GM19043 (cell line): ENCODE measurements around the gene WAPL.

ENCODE experiments used
- ATAC-seq: cut with Tn5 transposase; IDR thresholded peaks from one replicate; pipeline ENCODE4 v1.9.1; 2021; ENCODE audit warnings: low read depth; ENCODE audit not compliant: unreplicated experiment

WAPL gene

GRCh38 chr10:86419101-86419500 is 102.5 kb downstream of the WAPL start:
- no peak for ATAC-seq

DNA sequence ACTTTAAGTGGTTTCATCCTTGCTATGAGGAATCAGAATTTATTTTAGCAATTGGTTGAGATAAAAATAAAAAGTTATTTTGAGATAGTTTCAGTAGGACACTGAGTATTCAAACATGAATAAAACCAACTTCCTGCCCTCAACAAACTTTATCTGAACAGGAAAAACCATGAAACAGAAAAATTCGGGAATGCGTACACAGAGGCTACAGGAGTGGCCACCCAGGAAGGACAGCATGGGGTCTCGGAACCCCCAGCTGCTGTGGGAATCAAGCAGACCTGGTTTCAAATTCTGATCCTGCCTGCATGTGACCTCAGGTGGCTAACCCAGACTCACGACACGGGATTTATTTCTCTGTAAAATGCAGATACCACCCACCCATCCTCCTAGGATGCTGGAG is 106.0 kb downstream of the WAPL start:
- no peak for ATAC-seq

- no peak for ATAC-seq
Measured at GRCh38 chr10:86415116-86415515, 106.5 kb downstream of the WAPL start.

GRCh38 chr10:86413046-86413728 is 108.4 kb downstream of the WAPL start:
- peak; percentile 71 for ATAC-seq

DNA sequence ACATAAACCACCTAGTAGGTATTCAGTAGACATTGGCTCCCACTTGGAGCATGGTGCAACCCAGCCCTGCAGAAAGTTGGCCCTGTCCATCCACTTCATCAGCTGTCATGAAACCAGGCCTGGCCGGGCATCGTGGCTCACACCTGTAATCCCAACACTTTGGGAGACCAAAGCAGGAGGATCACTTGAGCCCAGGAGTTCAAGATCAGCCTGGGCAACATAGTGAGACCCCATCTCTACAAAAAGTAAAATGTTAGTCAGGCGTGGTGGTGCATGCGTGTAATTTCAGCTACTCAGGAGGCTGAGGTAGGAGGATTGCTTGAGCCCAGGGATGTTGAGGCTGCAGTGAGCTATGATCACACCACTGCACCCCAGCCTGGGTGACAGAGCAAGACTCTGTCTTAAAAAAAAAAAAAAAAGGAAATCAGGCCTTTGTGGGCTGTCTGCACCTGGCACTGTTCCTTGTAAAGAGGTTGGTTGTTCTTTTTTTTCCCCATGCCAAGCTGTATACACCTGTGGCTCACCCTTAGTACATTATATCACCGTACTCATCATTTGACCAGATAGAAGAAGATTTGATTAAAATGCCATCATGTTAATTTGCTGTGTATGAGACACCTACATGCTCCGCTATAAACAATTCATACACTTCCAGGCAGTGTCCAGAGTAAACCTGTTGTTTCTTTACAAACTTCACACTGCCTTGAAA is 109.6 kb downstream of the WAPL start:
- ATAC-seq = no peak

DNA sequence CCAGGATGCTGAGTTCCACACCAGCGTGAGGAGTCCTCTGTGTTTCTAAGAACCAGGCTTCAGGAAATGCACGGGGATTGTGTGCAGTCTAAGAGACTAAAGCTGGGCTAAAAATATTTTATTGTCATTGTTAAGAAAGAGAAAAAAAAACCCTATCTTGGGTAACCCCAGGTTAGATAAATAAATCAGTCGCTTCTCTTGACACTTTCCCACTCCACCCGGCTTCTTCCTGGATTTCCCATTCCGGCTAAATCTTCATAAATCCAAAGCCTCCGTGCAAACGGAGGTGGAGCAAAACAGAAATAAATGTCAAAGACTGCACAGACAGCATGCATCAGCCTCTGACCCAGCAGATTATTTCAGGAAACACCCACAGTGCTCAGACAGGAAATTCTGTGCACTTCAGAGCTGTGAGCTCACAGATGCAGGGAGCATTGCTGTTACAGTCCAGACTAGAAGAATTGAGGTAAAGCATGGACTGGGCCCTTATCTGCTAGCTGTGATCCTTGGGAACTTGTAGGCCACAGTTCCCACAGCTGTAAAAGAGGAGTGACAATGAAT is 110.2 kb downstream of the WAPL start:
- peak; percentile 41 for ATAC-seq

GRCh38 chr10:86410542-86411124 is 111.0 kb downstream of the WAPL start:
- no peak for ATAC-seq

GRCh38 chr10:86409183-86409582 is 112.4 kb downstream of the WAPL start:
- no peak for ATAC-seq

DNA sequence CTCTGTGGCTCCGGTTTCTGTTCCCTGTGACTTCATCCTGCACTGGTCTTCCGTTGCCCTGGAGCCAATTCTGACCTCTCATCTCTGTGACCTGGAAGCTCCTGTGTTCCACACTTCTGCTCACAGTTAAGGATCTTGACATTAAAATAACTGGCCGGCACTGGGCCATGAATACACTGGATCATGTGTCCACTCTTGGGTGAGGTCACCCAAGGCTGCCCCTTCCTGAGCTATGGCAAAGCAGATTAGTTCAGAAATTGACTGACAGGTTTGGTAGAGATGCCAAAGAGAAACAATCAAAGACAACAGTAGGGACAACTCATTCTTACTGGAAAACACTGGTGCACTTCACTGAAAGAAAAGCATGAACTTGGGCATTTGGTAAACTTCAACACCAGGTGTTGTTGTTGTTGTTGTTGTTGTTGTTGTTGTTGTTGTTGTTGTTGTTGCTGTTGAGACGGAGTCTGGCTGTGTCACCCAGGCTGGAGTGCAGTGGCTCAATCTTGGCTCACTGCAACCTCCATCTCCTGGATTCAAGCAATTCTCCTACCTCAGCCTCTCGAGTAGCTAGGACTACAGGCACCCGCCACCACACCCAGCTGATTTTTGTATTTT is 118.3 kb downstream of the WAPL start:
- no peak for ATAC-seq

DNA sequence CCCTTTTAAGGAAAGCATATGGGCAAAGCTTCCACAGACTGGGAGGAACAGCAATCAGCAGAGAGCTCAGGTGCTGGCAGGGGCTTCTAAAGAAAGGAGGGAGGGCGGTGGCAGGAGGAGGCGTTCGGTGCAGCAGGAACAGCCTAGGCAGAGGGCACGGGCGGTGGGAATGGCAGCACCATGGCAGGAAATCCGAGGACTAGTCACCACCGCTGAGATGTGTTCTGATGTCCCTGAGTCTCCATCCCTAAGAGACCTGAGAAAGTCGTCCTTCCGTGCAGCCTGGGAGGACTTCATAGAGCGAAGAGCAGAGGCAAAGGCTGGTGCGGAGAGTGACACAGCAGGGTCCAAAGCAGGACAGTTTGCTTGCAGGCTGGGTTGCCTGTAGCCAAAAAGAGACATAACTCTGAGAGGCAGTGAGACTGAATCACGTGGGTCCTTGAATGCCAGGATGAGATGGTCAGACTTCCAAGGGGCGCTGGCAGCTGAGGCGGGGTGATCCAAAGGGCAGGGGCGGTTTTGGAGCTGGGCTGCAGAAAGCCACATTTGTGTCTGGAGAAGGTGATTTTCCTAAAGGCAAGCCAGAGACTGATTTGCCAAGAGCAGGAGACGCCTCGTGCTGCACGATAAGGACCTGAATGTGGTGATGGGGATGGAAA is 119.2 kb downstream of the WAPL start:
- no peak for ATAC-seq

DNA sequence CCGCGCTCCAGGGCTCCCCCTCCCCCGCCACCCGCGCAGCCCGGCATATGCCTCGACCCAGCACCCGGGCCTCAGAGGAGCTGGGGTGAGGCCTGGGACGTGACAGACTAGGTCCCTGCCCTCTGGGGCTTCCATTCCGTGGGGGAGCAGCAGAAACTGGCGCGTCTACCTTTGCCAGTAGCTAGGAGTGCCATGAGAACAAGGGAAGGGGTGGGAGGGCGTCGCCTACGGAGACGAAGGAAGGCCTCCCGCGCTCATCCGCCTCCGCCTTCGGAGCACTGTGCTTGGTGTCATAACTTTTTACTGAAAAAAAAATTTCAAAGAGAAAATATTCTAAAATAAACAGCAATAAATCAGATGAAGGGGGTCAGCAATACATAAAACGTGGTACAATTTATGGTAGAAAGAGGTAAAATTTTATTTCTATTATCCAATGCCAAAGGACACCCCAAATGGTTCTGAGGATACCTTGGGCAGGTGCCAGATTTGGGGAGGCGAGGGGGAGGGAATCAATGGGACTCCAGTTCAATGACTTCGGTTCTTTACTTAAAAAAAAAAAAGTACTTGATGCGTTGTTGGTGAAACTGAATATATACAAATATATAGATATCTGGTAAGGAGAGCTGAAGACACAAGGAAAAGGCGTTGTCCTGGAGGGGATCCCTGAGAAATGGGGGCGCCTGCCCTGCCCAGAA is 119.9 kb downstream of the WAPL start:
- no peak for ATAC-seq

DNA sequence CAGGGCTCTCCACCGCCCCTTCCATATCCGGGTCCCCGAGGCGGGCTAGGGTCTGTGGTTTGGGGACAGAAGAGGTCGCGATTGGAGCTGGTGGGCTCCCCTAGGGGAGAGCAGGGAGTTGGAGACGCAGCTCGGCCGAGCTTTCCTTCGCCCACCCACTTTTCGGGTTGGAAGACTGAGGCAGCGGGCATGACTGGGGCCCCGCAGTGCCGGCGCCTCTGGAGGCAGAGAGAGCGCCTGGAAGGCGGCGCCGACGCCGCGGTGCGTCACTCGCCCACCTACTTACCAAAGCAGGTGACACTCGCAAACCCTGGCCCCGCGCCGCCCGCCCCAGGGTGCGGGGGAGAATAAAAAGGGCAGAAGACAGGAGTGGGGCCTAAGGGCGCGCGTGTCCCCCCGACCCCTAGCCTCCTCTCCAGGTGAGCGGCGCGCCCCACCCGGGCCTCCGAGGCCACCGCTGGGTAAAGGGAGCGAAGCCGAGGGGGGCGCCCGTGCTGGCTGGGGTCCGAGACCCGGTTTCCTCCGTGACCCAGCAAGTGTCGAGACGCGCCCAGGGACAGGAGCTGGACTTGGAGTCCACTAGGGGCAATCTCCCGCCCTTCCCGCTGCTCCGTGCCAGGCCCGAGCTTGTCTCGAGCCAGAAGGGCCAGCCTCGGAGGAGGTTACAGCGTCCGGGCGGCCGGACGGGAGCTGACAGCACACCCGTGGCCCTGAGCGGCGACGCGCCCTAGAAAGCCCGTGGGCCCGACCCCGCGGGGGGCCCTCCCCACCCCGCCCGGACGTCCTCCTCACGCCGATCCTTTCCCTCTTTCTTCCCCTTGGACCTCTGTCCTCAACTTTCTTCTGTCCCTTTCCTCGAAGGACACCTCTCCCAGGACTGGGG is 120.6 kb downstream of the WAPL start:
- peak; percentile 19 for ATAC-seq

GRCh38 chr10:86399879-86400704 is 121.5 kb downstream of the WAPL start:
- ATAC-seq = peak; percentile 87

DNA sequence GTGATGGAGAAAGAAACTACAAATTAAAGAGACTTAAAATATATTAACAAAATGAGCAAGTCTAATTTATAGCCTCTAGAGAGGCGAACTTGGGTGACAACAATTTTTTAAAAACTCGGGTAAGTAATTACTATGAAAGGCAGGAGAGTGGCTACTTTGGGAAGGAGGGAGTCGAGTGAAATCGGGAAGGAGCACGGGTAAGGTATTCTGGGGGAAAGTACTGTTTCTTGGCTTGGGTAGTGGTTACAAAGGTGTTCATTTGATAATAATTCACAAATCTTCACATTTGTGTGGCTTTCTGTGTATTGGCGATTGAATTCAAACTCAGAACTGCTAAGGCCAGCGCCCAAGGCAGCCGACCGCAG is 122.1 kb downstream of the WAPL start:
- ATAC-seq = no peak

- ATAC-seq = no peak
Measured at GRCh38 chr10:86397120-86397519, 124.5 kb downstream of the WAPL start.

GRCh38 chr10:86393862-86394455 is 127.6 kb downstream of the WAPL start:
- no peak for ATAC-seq

GRCh38 chr10:86393362-86393761 is 128.2 kb downstream of the WAPL start:
- ATAC-seq = no peak

- ATAC-seq = peak; percentile 69
Measured at GRCh38 chr10:86392723-86393094, 128.9 kb downstream of the WAPL start.
